GM23338 (cell line): Measurements from ENCODE around the gene ELN. TPM values are rescaled to one million over a fixed set of nuclear protein-coding genes. Genes with fewer than 3 reads are reported as not detected.
A peak's percentile ranks its signal among the peaks of the same experiment; 100 is the strongest.

ENCODE experiments used
- ATAC-seq: fragments of 200-7000 bp; cut with Tn5 transposase; 3 replicates; pipeline ENCODE4 v1.9.1; 2020
- DNase-seq: peaks from one replicate; pipeline ENCODE4 v3.0.0-alpha.2; 2015; ENCODE audit warnings: low spot score
- H2AFZ ChIP-seq: fragments of 200-600 bp; sonication (generic); 2 replicates; pipeline ENCODE4 v1.8.0; 2016; ENCODE audit warnings: antibody characterized with exemption, mild to moderate bottlenecking, moderate library complexity
- H3F3A ChIP-seq: fragments of 200-600 bp; sonication (generic); replicated peaks from 2 replicates; pipeline ENCODE4 v1.8.0; 2017; ENCODE audit warnings: antibody characterized with exemption, mixed run types, low read depth
- H3K27ac ChIP-seq: fragments of 200-600 bp; sonication (generic); 2 replicates; pipeline ENCODE4 v1.6.1; 2016; ENCODE audit warnings: low read depth
- H3K27me3 ChIP-seq: fragments of 200-600 bp; sonication (generic); 2 replicates; pipeline ENCODE4 v1.8.0; 2016; ENCODE audit warnings: mild to moderate bottlenecking, mixed run types, moderate library complexity; ENCODE audit not compliant: insufficient read depth
- H3K36me3 ChIP-seq: fragments of 200-600 bp; sonication (generic); 2 replicates; pipeline ENCODE4 v1.8.0; 2016; ENCODE audit warnings: mild to moderate bottlenecking; ENCODE audit not compliant: insufficient read depth
- H3K4me1 ChIP-seq: fragments of 200-600 bp; sonication (generic); 2 replicates; pipeline ENCODE4 v1.8.0; 2016; ENCODE audit warnings: mild to moderate bottlenecking, moderate library complexity; ENCODE audit not compliant: insufficient read depth
- H3K4me2 ChIP-seq: fragments of 200-600 bp; sonication (generic); 2 replicates; pipeline ENCODE4 v1.7.1; 2017; ENCODE audit warnings: mixed run types
- H3K4me3 ChIP-seq: fragments of 200-600 bp; sonication (generic); 2 replicates; pipeline ENCODE4 v1.6.1; 2016; ENCODE audit warnings: mixed run types
- H3K79me2 ChIP-seq: fragments of 200-600 bp; sonication (generic); replicated peaks from 2 replicates; pipeline ENCODE4 v1.8.0; 2017; ENCODE audit warnings: mild to moderate bottlenecking; ENCODE audit not compliant: insufficient read depth
- H3K9me2 ChIP-seq: fragments of 200-600 bp; sonication (generic); 2 replicates; pipeline ENCODE4 v1.8.0; 2017; ENCODE audit not compliant: insufficient read depth
- H4K20me1 ChIP-seq: fragments of 200-600 bp; sonication (generic); replicated peaks from 2 replicates; pipeline ENCODE4 v1.8.0; 2017; ENCODE audit warnings: mild to moderate bottlenecking; ENCODE audit not compliant: insufficient read depth
- H3K27ac Mint-ChIP-seq: 2 replicates; pipeline ENCODE4 v1.8.0; 2020; ENCODE audit warnings: inconsistent platforms, mild to moderate bottlenecking, moderate library complexity, mixed read lengths
- H3K27me3 Mint-ChIP-seq: 3 replicates; pipeline ENCODE4 v1.8.0; 2022; ENCODE audit warnings: low read depth, mild to moderate bottlenecking, moderate library complexity, mixed read lengths, inconsistent platforms; ENCODE audit not compliant: insufficient read depth, poor library complexity
- H3K36me3 Mint-ChIP-seq: 3 replicates; pipeline ENCODE4 v1.8.0; 2021; ENCODE audit warnings: low read depth, mild to moderate bottlenecking, inconsistent platforms, moderate library complexity, mixed read lengths
- H3K4me1 Mint-ChIP-seq: 3 replicates; pipeline ENCODE4 v1.8.0; 2020; ENCODE audit warnings: mild to moderate bottlenecking, inconsistent platforms, mixed read lengths
- H3K4me3 Mint-ChIP-seq: 3 replicates; pipeline ENCODE4 v1.8.0; 2021; ENCODE audit warnings: moderate library complexity, mild to moderate bottlenecking, inconsistent platforms, mixed read lengths
- H3K9me3 Mint-ChIP-seq: 3 replicates; pipeline ENCODE4 v1.8.0; 2020; ENCODE audit warnings: moderate library complexity, mild to moderate bottlenecking, inconsistent platforms, mixed read lengths
- CREB1 ChIP-seq: fragments of 250-450 bp; sonication (Bioruptor Pico); IDR thresholded peaks from 2 replicates; pipeline ENCODE4 v1.5.0; 2020; ENCODE audit warnings: low read depth, mild to moderate bottlenecking, moderate library complexity
- EZH2phosphoT487 ChIP-seq: fragments of 200-600 bp; sonication (generic); IDR thresholded peaks from one replicate; pipeline ENCODE4 v1.8.1; 2018; ENCODE audit warnings: antibody characterized with exemption; ENCODE audit not compliant: unreplicated experiment
- JUNB ChIP-seq: IDR thresholded peaks from one replicate; pipeline ENCODE4 v1.6.1; 2016; ENCODE audit warnings: antibody characterized with exemption; ENCODE audit not compliant: unreplicated experiment
- polyA plus RNA-seq: library from polyadenylated mRNA; unstranded; fragments of >200 nt; fragmentation: Nextera tagmentation; extraction: Ambion mirVana; gene quantifications from 2 replicates; pipeline ENCODE4 v1.2.1, GENCODE V29; 2016
- total RNA-seq: library from RNA; depleted of rRNA; stranded (reverse); fragments of >200 nt; shearing (Covaris generic); gene quantifications from 2 replicates; pipeline ENCODE4 v1.2.3, GENCODE V29; 2014
- TF ChIP-seq, protein P1 (sequence below): IDR thresholded peaks from one replicate; pipeline ENCODE4 v1.6.1; 2018; ENCODE audit warnings: antibody characterized with exemption; ENCODE audit not compliant: unreplicated experiment
- TF ChIP-seq, protein P2 (sequence below), 2 experiments: fragments of 200-600 bp in 1 of 2; sonication (generic) in 1 of 2; conservative IDR thresholded peaks; 2 replicates each; pipeline versions ENCODE4 v1.5.1 to v1.6.1; 2016 to 2017; ENCODE audit warnings: antibody characterized with exemption in 2 of 2, low read depth in 2 of 2, mild to moderate bottlenecking in 2 of 2, moderate library complexity in 1 of 2

Gene ELN
- total and polyA plus RNA-seq, 2 experiments from 2014 or later: 1.1 to 5.6 TPM

GRCh38 chr7:74061840-74062539 is 34.0 kb downstream of the ELN start:
- H2AFZ ChIP-seq: no peak overlapping the region
- H3K9me2 ChIP-seq: no peaks in the 10 kb centered on the region
- H3K36me3 ChIP-seq: no peaks in the 10 kb centered on the region
- Mint-ChIP-seq H3K27ac (no peak overlapping the region; the same call in 1 of the 2 replicates), H3K9me3 (no peaks in the 10 kb centered on the region; the same call in 2 of the 3 replicates), H3K36me3 (no peaks in the 10 kb centered on the region), H3K4me3 (no peak overlapping the region), H3K27me3 (peaks cover 13% of the 10 kb centered on the region), H3K4me1 (peaks cover 6% of the 10 kb centered on the region; the same call in 2 of the 3 replicates)
- H3K79me2 ChIP-seq: no peaks in the 10 kb centered on the region
- no peak overlapping the region for H3K4me2 ChIP-seq
- H3K4me3 ChIP-seq: no peak overlapping the region
- H3K4me1 ChIP-seq: no peaks in the 10 kb centered on the region
- TF ChIP-seq, protein P1, sequence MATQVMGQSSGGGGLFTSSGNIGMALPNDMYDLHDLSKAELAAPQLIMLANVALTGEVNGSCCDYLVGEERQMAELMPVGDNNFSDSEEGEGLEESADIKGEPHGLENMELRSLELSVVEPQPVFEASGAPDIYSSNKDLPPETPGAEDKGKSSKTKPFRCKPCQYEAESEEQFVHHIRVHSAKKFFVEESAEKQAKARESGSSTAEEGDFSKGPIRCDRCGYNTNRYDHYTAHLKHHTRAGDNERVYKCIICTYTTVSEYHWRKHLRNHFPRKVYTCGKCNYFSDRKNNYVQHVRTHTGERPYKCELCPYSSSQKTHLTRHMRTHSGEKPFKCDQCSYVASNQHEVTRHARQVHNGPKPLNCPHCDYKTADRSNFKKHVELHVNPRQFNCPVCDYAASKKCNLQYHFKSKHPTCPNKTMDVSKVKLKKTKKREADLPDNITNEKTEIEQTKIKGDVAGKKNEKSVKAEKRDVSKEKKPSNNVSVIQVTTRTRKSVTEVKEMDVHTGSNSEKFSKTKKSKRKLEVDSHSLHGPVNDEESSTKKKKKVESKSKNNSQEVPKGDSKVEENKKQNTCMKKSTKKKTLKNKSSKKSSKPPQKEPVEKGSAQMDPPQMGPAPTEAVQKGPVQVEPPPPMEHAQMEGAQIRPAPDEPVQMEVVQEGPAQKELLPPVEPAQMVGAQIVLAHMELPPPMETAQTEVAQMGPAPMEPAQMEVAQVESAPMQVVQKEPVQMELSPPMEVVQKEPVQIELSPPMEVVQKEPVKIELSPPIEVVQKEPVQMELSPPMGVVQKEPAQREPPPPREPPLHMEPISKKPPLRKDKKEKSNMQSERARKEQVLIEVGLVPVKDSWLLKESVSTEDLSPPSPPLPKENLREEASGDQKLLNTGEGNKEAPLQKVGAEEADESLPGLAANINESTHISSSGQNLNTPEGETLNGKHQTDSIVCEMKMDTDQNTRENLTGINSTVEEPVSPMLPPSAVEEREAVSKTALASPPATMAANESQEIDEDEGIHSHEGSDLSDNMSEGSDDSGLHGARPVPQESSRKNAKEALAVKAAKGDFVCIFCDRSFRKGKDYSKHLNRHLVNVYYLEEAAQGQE: no peak
- TF ChIP-seq EZH2phosphoT487 (no peak), CREB1 (CRISPR knock-in tag) (peak; percentile 27; the same call in 1 of the 2 replicates)
- DNase-seq (no peak), ATAC-seq (peak; percentile 35)
- H3F3A ChIP-seq: no peaks in the 10 kb centered on the region
- no peak overlapping the region for H3K27ac ChIP-seq
- no peaks in the 10 kb centered on the region for H4K20me1 ChIP-seq
- no peaks in the 10 kb centered on the region for H3K27me3 ChIP-seq

DNA sequence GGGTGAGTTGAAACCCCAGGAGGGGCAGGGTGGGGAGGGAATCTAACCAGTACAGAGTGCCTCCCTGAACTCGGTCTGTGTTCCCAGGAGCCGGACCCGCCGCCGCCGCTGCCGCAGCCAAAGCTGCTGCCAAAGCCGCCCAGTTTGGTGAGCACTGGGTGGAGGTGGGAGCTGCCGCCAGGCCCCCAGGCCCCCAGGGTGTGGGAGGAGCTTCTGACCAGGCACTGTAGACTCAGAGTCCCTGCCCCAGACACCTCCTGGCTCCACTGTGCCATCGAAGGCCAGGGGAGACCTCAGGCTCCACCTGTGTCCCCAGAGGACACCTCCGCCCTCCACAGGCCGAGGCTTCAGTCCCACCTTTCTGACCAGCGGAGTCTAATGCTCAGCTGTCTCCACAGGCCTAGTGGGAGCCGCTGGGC is 35.3 kb downstream of the ELN start:
- H3K4me3 Mint-ChIP-seq: no peak overlapping the region
- H3K27ac Mint-ChIP-seq: no peak overlapping the region
- H3K36me3 ChIP-seq: no peaks in the 10 kb centered on the region
- no peaks in the 10 kb centered on the region for H3K79me2 ChIP-seq
- no peak overlapping the region for H3K4me2 ChIP-seq
- H2AFZ ChIP-seq: 0 out of 2 replicates have a peak overlapping the region, but pooled peaks have one; percentile 43
- H4K20me1 ChIP-seq: no peaks in the 10 kb centered on the region
- no peak overlapping the region for H3K4me3 ChIP-seq
- no peak for TF ChIP-seq JUNB
- TF ChIP-seq, protein P2, sequence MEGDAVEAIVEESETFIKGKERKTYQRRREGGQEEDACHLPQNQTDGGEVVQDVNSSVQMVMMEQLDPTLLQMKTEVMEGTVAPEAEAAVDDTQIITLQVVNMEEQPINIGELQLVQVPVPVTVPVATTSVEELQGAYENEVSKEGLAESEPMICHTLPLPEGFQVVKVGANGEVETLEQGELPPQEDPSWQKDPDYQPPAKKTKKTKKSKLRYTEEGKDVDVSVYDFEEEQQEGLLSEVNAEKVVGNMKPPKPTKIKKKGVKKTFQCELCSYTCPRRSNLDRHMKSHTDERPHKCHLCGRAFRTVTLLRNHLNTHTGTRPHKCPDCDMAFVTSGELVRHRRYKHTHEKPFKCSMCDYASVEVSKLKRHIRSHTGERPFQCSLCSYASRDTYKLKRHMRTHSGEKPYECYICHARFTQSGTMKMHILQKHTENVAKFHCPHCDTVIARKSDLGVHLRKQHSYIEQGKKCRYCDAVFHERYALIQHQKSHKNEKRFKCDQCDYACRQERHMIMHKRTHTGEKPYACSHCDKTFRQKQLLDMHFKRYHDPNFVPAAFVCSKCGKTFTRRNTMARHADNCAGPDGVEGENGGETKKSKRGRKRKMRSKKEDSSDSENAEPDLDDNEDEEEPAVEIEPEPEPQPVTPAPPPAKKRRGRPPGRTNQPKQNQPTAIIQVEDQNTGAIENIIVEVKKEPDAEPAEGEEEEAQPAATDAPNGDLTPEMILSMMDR (conservative IDR thresholded peaks at IDR 0.05; ENCODE audit: low read depth in 2 of 2): 0 out of 4 replicates have a peak, but pooled peaks of 1 of the 2 experiments have one; percentile 1
- H3K9me3 Mint-ChIP-seq: no peaks in the 10 kb centered on the region; the same call in 2 of the 3 replicates
- no peaks in the 10 kb centered on the region for H3K27me3 ChIP-seq
- DNase-seq (no peak), ATAC-seq (no peak)
- peaks cover 6% of the 10 kb centered on the region; the same call in 2 of the 3 replicates for H3K4me1 Mint-ChIP-seq
- no peaks in the 10 kb centered on the region for H3K36me3 Mint-ChIP-seq
- H3K27ac ChIP-seq: no peak overlapping the region
- H3F3A ChIP-seq: no peaks in the 10 kb centered on the region
- H3K4me1 ChIP-seq: no peaks in the 10 kb centered on the region
- peaks cover 14% of the 10 kb centered on the region for H3K27me3 Mint-ChIP-seq
- no peaks in the 10 kb centered on the region for H3K9me2 ChIP-seq
